ENCODE data around the gene SYT6.

GRCh38 chr1:114087495-114087894 is 66.2 kb downstream of the SYT6 start:
- TF ChIP-seq POLR2AphosphoS5 (IDR thresholded peaks at IDR 0.05; ENCODE audit: low read depth, low read length) (no peak), POLR2A (IDR thresholded peaks at IDR 0.05; ENCODE audit: low read depth, low read length) (no peak), TAF1 (IDR thresholded peaks at IDR 0.05; ENCODE audit: low read depth, low read length) (no peak)
